ENCODE data around the gene SATB2.

SATB2 gene

DNA sequence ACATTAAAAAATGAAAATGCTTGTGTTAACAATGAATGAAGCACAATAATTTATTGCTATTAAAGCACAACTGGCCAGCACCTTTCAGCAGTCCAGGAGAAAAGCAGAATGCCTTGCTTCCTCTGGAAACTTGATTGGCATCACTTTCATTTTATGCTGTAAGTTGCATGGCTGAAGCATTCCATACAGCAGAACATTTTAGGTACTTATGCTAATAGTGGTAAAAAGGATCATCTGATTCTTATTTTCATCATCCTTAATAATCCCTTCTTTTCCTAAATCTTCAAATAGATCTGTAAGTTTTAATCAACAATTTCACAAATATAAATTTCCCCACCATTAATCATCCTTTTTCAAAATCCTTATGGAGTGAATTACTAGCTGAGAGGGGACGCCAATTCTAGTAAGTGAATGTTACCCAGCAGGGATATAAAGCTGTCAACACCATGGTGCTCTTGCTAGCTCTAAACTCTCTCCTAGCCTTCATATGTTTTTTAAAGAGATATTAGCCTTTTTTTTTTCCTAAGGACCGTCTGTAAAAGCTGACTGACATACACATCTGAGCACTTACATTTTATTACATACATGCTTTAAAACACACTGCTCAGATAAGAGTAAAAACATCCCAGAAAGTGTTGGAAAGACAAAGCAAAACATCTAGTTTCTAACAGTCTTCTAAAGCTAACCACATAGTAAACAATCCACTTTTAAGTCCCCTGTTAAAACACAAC lies 5.3 kb downstream of the SATB2 start:
- DNase-seq: no peak

GRCh38 chr2:199449956-199450355 lies 7.8 kb downstream of the SATB2 start:
- DNase-seq: no peak

DNA sequence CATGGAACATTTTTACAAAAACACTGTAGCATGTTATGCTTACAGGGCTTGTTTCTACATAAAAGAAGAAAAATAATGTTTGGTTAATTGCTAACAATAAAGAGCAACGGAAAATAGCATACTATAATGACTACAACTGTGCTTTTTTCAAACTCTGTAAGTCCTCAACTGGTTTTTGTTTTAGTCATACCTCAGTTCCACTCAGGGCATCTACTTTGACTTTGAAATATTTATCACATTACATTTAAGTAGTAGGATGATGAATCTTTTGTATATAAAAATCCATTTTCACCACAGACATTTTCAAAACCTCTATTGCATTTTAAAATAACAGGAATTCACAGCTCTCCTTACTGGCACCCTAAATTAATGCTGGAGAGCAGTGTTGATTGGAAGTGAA lies 8.3 kb downstream of the SATB2 start:
- DNase-seq: no peak

DNA sequence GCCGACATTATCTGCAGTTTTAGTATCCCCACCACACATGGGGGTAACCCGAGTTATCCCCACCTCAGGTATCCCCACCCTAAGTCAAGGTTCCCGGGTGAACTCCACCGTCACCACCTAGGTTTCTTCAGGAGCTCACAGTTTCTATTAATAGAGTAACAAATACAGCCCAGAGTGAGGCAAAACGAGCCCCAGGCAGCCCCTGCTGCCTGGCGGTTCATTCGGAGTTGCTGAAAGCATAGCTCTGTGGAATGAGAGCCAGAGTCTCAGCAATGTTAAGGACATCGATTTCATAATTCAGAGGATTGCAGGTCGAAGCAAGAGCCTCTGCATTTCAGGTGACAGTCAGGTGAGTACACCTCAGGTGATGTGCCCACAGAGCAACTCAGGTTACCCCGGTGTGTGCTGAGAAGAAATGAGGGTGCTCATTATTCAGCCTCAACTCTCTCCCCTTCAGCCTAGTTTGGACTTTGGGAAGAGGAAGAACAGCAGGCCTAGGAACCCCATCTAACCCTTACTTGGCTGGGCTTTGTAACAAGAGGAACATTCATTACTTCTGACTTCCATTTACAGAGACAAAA lies 10.7 kb downstream of the SATB2 start:
- no peak for DNase-seq

- DNase-seq: no peak
Measured at GRCh38 chr2:199444749-199445148, 13.0 kb downstream of the SATB2 start.

DNA sequence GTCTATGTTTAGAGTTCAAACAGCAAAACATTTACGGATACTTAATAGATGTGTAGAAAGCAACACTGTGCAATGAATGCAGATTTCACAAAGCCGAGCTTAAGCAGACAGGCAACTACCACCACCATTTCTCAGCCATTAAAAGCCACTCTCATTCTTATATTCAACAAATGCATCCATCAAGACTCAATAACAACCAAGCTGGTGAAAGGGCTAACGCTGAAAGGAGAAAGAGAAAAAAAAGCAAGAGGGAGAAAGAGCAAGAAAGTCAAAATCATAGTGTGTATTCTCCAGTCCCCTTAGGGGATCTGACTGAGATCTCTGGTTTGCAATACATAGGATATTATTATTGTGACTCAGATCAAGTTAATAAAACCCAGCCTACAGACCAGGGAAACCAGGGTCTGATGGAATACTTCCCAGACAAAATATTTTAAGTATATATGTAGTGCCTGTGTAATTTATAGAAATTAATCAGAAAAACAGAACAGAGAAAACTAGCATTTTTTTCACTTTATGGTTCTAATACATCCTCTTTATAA lies 14.1 kb downstream of the SATB2 start:
- no peak for DNase-seq

GRCh38 chr2:199442173-199442572 lies 15.6 kb downstream of the SATB2 start:
- no peak for DNase-seq

- DNase-seq: no peak
Measured at GRCh38 chr2:199441759-199442158, 16.0 kb downstream of the SATB2 start.

DNA sequence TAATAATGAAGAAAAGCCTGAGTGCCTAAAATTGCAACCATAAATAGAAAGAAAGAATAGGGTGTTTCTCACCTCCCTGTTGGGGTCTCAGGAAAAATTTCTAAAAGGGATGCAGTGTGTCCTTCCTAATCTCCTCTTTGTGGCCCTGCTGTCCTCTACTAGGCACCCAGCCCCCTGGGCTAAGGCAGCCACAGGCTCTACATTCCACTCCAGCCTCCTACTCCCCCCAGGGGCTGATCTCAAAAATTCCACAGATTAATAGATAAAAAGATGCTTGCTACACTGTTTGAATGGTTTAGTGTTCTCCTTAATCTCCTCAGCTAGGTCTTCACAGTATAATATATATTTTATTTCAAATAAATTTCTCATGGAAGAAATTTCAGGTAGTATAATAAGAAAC lies 17.6 kb downstream of the SATB2 start:
- DNase-seq: no peak

DNA sequence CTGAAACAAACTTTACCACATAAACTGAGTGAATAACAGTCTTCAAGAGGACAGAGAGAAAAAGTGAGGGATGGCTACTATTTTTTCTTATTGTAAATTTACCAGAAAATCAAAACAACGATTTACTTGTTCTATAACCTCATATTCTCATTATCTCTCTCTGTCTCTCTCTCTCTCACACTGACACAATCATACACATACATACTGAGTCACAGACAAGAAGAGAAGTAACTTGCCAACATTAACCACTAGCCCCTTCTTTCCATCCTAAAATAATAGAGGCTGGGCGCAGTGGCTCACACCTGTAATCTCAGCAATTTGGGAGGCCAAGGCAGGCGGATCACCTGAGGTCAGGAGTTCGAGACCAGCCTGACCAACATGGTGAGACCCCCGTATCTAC lies 18.2 kb downstream of the SATB2 start:
- DNase-seq: no peak

GRCh38 chr2:199439066-199439465 lies 18.7 kb downstream of the SATB2 start:
- no peak for DNase-seq

- DNase-seq: no peak
Measured at GRCh38 chr2:199434555-199434954, 23.2 kb downstream of the SATB2 start.

GRCh38 chr2:199433204-199433832 lies 24.4 kb downstream of the SATB2 start:
- no peak for DNase-seq

DNA sequence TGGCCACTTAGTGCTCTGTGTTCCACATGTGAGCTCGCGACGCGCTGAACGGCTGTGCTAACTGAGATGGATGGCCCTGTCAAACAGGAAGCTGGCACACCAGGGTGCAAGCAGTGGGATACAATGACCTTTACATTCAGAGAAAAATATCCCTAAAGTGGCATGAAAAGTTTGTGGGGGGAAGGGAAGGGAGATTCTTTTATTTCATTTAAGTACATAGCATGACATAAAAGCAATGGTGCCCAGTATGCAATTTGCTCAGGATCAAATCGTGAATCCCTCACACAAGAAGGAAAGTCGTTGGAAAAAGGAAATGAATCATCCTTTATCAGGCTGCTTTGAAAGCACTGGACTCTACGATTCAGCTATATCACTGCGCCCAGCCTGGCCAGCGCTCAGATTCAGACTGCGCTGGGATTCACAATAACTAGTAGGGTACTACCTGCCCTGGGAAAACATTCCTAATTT lies 26.0 kb downstream of the SATB2 start:
- no peak for DNase-seq

DNA sequence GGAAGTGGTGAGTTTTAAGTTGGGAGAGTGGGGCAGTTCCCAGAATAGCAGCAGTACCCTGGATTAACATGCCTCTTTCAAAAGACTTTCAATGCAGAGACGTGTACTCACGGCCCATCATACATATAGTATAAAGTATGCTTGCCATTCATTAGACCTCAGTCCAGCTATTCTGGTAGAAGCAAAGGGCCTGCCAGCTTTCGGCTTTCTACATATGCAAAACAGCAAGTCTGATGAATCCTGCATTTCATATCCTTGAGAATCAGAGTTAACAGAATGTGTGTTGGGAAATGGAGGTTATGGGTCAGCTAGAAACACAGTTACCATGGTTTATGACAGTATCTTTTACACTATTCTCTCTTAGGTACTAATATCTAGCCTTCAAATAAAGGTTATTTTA lies 27.5 kb downstream of the SATB2 start:
- DNase-seq: no peak

GRCh38 chr2:199428291-199428690 lies 29.4 kb downstream of the SATB2 start:
- no peak for DNase-seq

GRCh38 chr2:199424160-199424559 lies 33.6 kb downstream of the SATB2 start:
- DNase-seq: no peak

DNA sequence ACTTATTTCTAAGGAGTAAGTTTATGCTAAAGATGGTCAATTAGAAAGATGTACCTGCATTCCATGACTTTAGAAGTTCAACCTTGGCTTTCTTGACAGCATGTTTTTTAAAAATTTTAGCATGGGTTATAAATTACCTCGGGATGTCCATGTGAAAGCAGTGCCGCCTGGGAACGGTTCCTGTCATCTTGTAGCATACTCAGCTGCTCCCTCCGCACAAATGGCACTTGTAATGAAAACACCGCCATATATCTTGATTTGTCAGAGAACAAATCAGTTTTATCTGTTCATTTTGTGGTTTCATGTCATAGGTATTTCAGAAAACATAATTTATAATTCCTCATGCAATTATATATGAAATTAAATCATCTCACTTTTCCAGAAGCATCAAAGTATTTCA lies 38.3 kb downstream of the SATB2 start:
- no peak for DNase-seq

DNA sequence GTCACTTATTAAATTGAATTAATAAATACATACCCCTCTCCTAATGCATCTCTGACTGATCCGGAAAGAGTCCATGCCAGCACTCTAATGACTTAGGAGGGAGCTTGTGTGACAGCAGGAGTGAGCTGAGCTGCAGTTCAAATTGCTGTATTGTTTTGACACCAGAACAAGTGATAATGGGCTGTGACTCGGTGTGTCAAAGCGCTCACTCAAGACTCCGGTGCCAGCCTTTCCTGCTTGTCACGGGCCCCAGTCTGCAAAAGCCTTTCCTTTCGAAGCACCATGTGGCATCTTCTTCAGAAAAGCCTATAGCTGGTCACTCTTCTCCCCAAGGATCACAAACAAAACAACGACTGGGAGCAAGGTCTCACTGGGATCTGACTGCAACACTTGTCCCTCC lies 43.3 kb downstream of the SATB2 start:
- DNase-seq: no peak

DNA sequence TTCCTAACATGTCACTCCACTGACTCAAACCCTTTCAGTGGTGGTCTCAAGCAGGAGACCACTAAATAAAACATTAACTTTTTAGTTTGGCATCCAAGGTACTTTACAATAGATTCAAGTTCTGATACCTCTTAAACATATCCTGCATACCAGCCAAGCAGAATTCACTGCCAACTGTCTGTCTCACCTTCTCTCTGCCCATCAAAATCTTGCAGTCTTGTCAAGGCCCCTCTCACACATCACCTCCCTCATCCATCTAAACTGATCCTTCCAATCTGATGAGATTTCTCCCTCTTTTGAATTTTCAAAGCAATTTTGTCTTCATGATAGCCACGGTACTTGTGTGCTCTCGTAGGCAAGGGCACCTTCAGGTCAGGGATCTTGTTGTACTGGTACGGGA lies 43.7 kb downstream of the SATB2 start:
- no peak for DNase-seq

- no peak for DNase-seq
Measured at GRCh38 chr2:199409759-199410529, 47.8 kb downstream of the SATB2 start.

DNA sequence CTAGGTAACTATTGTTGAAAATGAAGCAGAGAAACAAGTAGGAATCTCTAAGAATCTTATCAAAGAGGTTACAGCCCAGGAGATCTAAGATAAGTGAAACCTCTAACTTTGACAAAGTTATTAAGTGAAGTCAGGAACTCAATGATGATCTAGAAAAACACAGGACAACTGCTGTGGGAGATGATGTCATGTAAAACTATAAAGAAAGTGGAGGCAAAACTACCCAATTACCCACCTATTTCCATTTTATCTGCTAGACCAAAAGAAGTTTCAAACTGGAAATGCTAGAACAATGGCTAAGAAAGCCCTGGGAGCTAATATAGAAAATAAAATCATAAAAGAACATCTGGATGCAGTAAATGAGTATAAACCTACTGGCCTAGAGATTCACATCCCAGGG lies 50.3 kb downstream of the SATB2 start:
- DNase-seq: no peak

DNA sequence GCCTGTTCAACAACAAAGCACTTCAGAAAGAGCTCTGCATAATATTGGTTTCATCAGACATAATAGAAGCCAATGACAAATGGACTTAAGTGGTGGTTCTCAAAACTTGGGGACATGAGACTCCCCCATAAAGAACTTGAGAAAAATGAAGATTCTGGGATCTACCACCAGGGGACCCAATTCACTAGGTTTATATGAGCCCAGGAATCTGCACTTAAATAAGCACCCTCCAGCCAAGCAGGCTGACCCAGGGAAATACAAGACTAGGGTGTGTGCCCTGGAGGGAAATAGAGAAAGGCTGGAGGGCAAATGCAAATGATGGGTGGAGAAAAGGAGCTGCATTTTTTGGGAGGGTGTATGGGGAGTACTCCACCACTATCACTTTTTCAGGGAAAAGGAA lies 52.5 kb downstream of the SATB2 start:
- no peak for DNase-seq
